Stimulated activated CD4-positive, alpha-beta T cell treated with anti-CD3 and anti-CD28 coated beads, Interleukin-2, amount 100 ng/mL, for 4 hours (primary cell): ENCODE results near the gene ZFYVE9.
"Not testable (repeated sequence)": the region's sequence is repeated elsewhere in the genome, so short reads cannot be mapped to it uniquely, and the experiment has no call there.

Experiments
- DNase-seq: peaks from one replicate; pipeline ENCODE4 v3.0.0-alpha.2; 2020; ENCODE audit warnings: low read depth

The ZFYVE9 gene

GRCh38 chr1:52152572-52152971 is 10.7 kb downstream of the ZFYVE9 start:
- DNase-seq = no peak

- DNase-seq = no peak
These were observed 11.1 kb downstream of the ZFYVE9 start for GRCh38 chr1:52153010-52153409.

- DNase-seq = no peak
These were observed 12.0 kb downstream of the ZFYVE9 start for GRCh38 chr1:52153898-52154297.

- DNase-seq = no peak
These were observed 14.6 kb downstream of the ZFYVE9 start for GRCh38 chr1:52156460-52156859.

- DNase-seq = no peak
These were observed 15.7 kb downstream of the ZFYVE9 start for GRCh38 chr1:52157582-52157981.

- no peak for DNase-seq
These were observed 16.3 kb downstream of the ZFYVE9 start for GRCh38 chr1:52158218-52158617.

- DNase-seq = no peak
These were observed 17.3 kb downstream of the ZFYVE9 start for GRCh38 chr1:52159033-52159789.

GRCh38 chr1:52162947-52163346 is 21.1 kb downstream of the ZFYVE9 start:
- DNase-seq = no peak

GRCh38 chr1:52164604-52165003 is 22.7 kb downstream of the ZFYVE9 start:
- DNase-seq = no peak

- DNase-seq = no peak
These were observed 25.3 kb downstream of the ZFYVE9 start for GRCh38 chr1:52166996-52167753.

- no peak for DNase-seq
These were observed 26.6 kb downstream of the ZFYVE9 start for GRCh38 chr1:52168373-52169080.

- DNase-seq = not testable (repeated sequence)
These were observed 29.3 kb downstream of the ZFYVE9 start for GRCh38 chr1:52171149-52171548.

- DNase-seq = no peak
These were observed 37.2 kb downstream of the ZFYVE9 start for GRCh38 chr1:52179073-52179472.

- no peak for DNase-seq
These were observed 38.3 kb downstream of the ZFYVE9 start for GRCh38 chr1:52180176-52180575.

- DNase-seq = not testable (repeated sequence)
These were observed 39.9 kb downstream of the ZFYVE9 start for GRCh38 chr1:52181759-52182158.

- not testable (repeated sequence) for DNase-seq
These were observed 40.4 kb downstream of the ZFYVE9 start for GRCh38 chr1:52182328-52182727.

- DNase-seq = no peak
These were observed 41.0 kb downstream of the ZFYVE9 start for GRCh38 chr1:52182874-52183400.

- no peak for DNase-seq
These were observed 44.6 kb downstream of the ZFYVE9 start for GRCh38 chr1:52186449-52186848.

GRCh38 chr1:52189898-52190480 is 48.1 kb downstream of the ZFYVE9 start:
- DNase-seq = no peak

GRCh38 chr1:52190500-52191252 is 48.8 kb downstream of the ZFYVE9 start:
- no peak for DNase-seq

- DNase-seq = no peak
These were observed 49.6 kb downstream of the ZFYVE9 start for GRCh38 chr1:52191395-52191965.
